Measurements from ENCODE around the gene LGR4.

GRCh38 chr11:27390318-27391295 is 82.0 kb downstream of the LGR4 start:
- TF ChIP-seq, protein P1, sequence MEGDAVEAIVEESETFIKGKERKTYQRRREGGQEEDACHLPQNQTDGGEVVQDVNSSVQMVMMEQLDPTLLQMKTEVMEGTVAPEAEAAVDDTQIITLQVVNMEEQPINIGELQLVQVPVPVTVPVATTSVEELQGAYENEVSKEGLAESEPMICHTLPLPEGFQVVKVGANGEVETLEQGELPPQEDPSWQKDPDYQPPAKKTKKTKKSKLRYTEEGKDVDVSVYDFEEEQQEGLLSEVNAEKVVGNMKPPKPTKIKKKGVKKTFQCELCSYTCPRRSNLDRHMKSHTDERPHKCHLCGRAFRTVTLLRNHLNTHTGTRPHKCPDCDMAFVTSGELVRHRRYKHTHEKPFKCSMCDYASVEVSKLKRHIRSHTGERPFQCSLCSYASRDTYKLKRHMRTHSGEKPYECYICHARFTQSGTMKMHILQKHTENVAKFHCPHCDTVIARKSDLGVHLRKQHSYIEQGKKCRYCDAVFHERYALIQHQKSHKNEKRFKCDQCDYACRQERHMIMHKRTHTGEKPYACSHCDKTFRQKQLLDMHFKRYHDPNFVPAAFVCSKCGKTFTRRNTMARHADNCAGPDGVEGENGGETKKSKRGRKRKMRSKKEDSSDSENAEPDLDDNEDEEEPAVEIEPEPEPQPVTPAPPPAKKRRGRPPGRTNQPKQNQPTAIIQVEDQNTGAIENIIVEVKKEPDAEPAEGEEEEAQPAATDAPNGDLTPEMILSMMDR (IDR thresholded peaks at IDR 0.05) = peak in 2 of 6 experiments; percentile 20 to 28
- TF ChIP-seq POLR2A (IDR thresholded peaks at IDR 0.05) = no peak

All from Peyer's patch (tissue), 4 donors.